Measurements from ENCODE around the gene ZNF598.

ZNF598 gene

DNA sequence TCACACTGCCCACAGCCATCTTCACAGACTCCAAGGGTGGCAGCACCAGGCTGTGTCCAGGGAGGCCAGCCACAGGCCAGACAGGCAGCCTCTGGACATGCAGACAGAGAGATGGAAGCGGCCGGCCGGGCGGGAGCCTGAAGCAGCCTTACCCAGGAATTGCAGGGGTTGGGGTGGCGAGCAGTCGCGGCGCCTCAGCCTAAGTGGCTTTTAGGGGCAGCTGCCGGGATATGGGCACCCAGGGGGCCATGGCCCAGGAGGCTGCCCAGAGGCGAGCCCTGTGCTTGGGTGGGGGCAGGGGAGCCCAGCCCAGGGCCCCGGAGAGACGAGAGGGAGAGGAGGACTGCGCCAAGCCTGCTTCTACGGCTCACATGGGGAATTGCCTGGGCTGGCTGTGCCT, 15.6 kb upstream of the ZNF598 start:
- POLR2A ChIA-PET, result interaction anchor here (1.9 kb wide), 1 partner anchor 130 kb away, joined by 8 read pairs; the partner anchor contains the start of gene TRAF7
- TF ChIP-seq, protein P1, sequence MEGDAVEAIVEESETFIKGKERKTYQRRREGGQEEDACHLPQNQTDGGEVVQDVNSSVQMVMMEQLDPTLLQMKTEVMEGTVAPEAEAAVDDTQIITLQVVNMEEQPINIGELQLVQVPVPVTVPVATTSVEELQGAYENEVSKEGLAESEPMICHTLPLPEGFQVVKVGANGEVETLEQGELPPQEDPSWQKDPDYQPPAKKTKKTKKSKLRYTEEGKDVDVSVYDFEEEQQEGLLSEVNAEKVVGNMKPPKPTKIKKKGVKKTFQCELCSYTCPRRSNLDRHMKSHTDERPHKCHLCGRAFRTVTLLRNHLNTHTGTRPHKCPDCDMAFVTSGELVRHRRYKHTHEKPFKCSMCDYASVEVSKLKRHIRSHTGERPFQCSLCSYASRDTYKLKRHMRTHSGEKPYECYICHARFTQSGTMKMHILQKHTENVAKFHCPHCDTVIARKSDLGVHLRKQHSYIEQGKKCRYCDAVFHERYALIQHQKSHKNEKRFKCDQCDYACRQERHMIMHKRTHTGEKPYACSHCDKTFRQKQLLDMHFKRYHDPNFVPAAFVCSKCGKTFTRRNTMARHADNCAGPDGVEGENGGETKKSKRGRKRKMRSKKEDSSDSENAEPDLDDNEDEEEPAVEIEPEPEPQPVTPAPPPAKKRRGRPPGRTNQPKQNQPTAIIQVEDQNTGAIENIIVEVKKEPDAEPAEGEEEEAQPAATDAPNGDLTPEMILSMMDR (IDR thresholded peaks at IDR 0.05; ENCODE audit: control extremely low read depth, extremely low read depth, low read depth, missing control alignments), result no peak
- CTCF ChIA-PET, result interaction anchor here (1.0 to 7.1 kb wide), 6 partner anchors 12 to 128 kb away, joined by 3 to 78 read pairs (median 19); partner anchors contain the start of genes PKD1, RAB26 and TRAF7

DNA sequence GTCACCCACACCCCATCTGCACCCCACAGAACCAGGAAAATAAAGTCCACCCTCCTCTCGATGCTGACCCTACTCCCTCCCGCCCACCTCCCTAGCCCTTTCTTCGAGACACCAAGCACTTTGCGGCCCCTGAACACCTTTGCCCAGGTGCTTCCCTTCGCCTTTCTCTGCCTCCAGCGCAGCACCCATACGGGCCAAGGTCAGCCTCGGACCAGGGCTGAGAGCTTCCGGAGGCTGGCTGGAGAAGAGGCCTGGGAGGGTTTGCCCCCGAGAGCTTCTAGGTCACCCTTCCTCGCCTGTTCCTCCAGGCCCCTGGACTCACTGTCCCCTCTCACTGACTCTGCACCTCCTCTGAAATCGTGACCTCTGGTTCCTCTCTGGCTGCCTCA, 14.4 kb upstream of the ZNF598 start:
- TF ChIP-seq, protein P1 (IDR thresholded peaks at IDR 0.05; ENCODE audit: control extremely low read depth, extremely low read depth, low read depth, missing control alignments), result no peak
- no peak for DNase-seq (ENCODE audit: extremely low spot score)
- ChIA-PET POLR2A (interaction anchor here (2.0 kb wide), 1 partner anchor 131 kb away, joined by 12 read pairs; the partner anchor contains the start of gene TRAF7), CTCF (interaction anchor here (0.8 to 7.1 kb wide), 13 partner anchors 11 to 227 kb away, joined by 3 to 78 read pairs (median 4); partner anchors contain the start of genes ECI1, NTHL1, PKD1 and RAB26)

More for the DNA sequence above, 15.6 kb upstream of the ZNF598 start:
- no peak for DNase-seq (ENCODE audit: extremely low spot score)

DNA sequence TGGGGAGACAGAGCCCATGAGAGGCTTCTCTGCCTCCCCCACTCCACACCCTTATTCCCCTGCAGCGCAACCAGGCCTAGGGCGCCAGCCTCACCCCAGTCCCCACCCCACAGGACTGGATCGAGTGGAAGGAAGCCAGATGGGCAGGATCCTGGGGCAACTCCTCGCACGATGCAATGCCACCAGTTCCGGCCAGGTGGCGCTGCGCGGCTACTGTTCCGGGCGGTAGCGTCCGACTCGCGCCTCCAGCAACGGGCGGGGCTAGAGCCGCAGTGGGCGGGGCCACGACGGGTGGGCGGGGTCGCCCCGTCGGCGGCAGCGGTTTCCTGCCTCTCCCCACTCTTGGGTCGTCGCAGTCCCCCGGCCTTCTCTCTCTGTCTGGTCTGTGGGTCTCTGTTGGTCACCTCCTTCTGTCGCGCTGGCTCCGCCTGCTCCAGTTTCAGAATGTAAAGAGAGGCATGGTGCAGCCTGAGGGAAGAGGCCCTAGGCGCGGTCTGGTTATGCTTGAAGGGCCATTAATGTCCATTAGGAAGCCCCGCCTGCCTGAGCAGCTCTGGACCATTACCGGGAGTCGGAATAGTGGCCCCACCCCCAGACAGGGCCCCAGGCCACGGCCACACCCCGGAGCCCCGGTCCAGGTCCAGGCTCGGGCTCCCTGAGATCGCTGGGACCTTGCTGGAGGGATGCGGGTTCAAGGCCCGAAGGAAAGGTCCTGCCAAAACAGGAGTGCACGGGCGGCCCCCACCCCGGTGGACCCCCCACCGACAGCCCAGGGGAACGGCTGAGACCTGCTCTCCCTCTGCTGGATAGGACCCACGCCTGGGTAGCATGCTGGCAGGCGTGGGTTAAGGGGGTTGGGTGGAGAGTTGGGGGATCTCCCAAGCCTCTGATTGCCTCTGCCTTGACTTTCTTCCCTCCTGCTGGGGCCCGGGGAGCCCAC, 13.7 kb upstream of the ZNF598 start:
- ChIA-PET CTCF (interaction anchor here (0.7 to 7.1 kb wide), 27 partner anchors 8 to 463 kb away, joined by 3 to 78 read pairs (median 4); partner anchors contain the start of genes ECI1, NTHL1, RAB26 and TRAF7), POLR2A (interaction anchor here (2.0 kb wide), 1 partner anchor 132 kb away, joined by 12 read pairs; the partner anchor contains the start of gene TRAF7)
- peak; percentile 98 for DNase-seq (ENCODE audit: extremely low spot score)
- TF ChIP-seq, protein P1 (IDR thresholded peaks at IDR 0.05; ENCODE audit: control extremely low read depth, extremely low read depth, low read depth, missing control alignments), result peak; percentile 95

DNA sequence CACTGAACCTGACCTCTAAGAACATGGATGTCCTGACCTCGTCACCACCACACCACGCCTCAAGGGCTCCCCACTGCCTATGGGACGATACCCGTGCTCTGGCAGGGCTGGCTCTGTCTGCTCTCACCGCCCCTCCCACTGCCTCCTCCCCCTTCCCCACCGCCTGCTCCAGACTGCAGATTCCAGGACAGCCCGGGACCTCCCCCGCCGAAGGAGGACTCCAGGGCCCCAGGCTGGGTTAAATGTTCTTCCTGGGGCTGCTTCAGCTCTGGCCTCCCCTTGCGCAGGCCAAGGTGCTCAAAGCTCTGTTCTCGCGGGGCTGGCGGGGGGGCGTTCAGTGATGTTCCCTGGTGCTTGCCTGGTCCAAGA, 13.1 kb upstream of the ZNF598 start:
- TF ChIP-seq, protein P1 (IDR thresholded peaks at IDR 0.05; ENCODE audit: control extremely low read depth, extremely low read depth, low read depth, missing control alignments), result no peak
- POLR2A ChIA-PET, result interaction anchor here (0.7 to 2.0 kb wide), 2 partner anchors 133 to 239 kb away, joined by 4 to 12 read pairs; partner anchors contain the start of gene TRAF7
- DNase-seq (ENCODE audit: extremely low spot score), result no peak
- CTCF ChIA-PET, result interaction anchor here (0.7 to 7.1 kb wide), 25 partner anchors 9 to 464 kb away, joined by 3 to 78 read pairs (median 4); partner anchors contain the start of genes ECI1, NTHL1, TRAF7 and TSC2

DNA sequence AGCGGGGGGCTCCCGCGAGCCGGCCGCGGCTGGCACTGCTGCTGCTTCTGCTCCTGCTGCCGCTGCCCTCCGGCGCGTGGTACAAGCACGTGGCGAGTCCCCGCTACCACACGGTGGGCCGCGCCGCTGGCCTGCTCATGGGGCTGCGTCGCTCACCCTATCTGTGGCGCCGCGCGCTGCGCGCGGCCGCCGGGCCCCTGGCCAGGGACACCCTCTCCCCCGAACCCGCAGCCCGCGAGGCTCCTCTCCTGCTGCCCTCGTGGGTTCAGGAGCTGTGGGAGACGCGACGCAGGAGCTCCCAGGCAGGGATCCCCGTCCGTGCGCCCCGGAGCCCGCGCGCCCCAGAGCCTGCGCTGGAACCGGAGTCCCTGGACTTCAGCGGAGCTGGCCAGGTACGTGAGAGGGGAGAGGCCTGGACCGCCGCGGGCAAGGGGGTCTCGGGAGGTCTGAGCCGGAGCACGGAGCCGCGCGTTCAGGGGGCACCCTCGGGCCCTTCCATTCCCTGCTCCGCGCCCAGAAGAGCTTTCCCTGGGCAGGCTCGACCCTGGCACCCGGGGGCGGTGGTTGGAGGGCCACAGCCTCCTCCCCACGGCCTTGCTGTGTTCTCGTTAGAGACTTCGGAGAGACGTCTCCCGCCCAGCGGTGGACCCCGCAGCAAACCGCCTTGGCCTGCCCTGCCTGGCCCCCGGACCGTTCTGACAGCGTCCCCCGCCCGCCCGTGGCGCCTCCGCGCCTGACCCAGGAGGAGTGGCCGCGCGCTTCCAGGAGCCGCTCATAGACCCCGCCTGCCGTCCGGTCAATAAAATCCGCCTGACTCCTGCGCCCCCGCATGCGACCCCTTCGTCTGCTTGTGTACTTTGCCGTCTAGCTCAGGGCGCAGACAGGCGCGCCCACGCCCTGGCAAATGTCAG, 10.6 kb upstream of the ZNF598 start:
- CTCF ChIA-PET, result interaction anchor here (1.3 to 7.1 kb wide), 5 partner anchors 11 to 133 kb away, joined by 4 to 78 read pairs (median 18); partner anchors contain the start of genes RAB26 and TRAF7
- TF ChIP-seq, protein P1 (IDR thresholded peaks at IDR 0.05; ENCODE audit: control extremely low read depth, extremely low read depth, low read depth, missing control alignments), result no peak
- DNase-seq (ENCODE audit: extremely low spot score), result no peak
- POLR2A ChIA-PET, result interaction anchor here (0.5 to 1.6 kb wide), 3 partner anchors 132 to 135 kb away, joined by 4 to 8 read pairs (median 5); partner anchors contain the start of gene TRAF7
